OCI-M2 (cell line): Measurements from ENCODE around the gene PRMT2.
A peak's percentile ranks its signal among the peaks of the same experiment; 100 is the strongest.
"Not testable (repeated sequence)": the region's sequence is repeated elsewhere in the genome, so short reads cannot be mapped to it uniquely, and the experiment has no call there.

ENCODE experiments used
- DNase-seq: peaks from one replicate; lab custom pipeline; 2025; ENCODE audit not compliant: unreplicated experiment; lab: John Stamatoyannopoulos, UW

Gene PRMT2

GRCh38 chr21:46617267-46618051 lies 18.0 kb upstream of the PRMT2 start:
- no peak for DNase-seq

GRCh38 chr21:46618738-46619379 lies 16.6 kb upstream of the PRMT2 start:
- no peak for DNase-seq

- no peak for DNase-seq
These were observed 15.6 kb upstream of the PRMT2 start for GRCh38 chr21:46619846-46620245.

GRCh38 chr21:46620846-46621245 lies 14.6 kb upstream of the PRMT2 start:
- DNase-seq: no peak

- no peak for DNase-seq
These were observed 13.9 kb upstream of the PRMT2 start for GRCh38 chr21:46621457-46622182.

- peak; percentile 55 for DNase-seq
These were observed 13.2 kb upstream of the PRMT2 start for GRCh38 chr21:46622226-46622625.

- DNase-seq: no peak
These were observed 11.4 kb upstream of the PRMT2 start for GRCh38 chr21:46624050-46624449.

GRCh38 chr21:46625759-46626158 lies 9.7 kb upstream of the PRMT2 start:
- no peak for DNase-seq

GRCh38 chr21:46626536-46626935 lies 8.9 kb upstream of the PRMT2 start:
- DNase-seq: no peak

GRCh38 chr21:46626975-46627501 lies 8.4 kb upstream of the PRMT2 start:
- no peak for DNase-seq

- no peak for DNase-seq
These were observed 7.7 kb upstream of the PRMT2 start for GRCh38 chr21:46627726-46628125.

- no peak for DNase-seq
These were observed 6.6 kb upstream of the PRMT2 start for GRCh38 chr21:46628868-46629267.

- not testable (repeated sequence) for DNase-seq
These were observed 4.6 kb upstream of the PRMT2 start for GRCh38 chr21:46630915-46631314.

- no peak for DNase-seq
These were observed 1.9 kb upstream of the PRMT2 start for GRCh38 chr21:46633566-46633965.

- DNase-seq: no peak
These were observed 1.0 kb upstream of the PRMT2 start for GRCh38 chr21:46634427-46634826.

GRCh38 chr21:46634966-46635323 lies 529 bp upstream of the PRMT2 start:
- DNase-seq: peak; percentile 98

GRCh38 chr21:46636181-46636512 lies 673 bp downstream of the PRMT2 start:
- DNase-seq: no peak

GRCh38 chr21:46636550-46637285 lies 1.2 kb downstream of the PRMT2 start:
- no peak for DNase-seq

GRCh38 chr21:46637952-46638746 lies 2.7 kb downstream of the PRMT2 start:
- peak; percentile 94 for DNase-seq
